H1 (cell line): ENCODE measurements around the gene GNAI2.

Experiments
- BACH1 ChIP-seq: IDR thresholded peaks from 2 replicates; pipeline ENCODE4 v1.6.1; 2012; ENCODE audit warnings: low read length, improper control_type of control experiment
- CBX5 ChIP-seq: fragments of 300-800, 300-1000 bp; sonication (generic); IDR thresholded peaks from 2 replicates; pipeline ENCODE4 v1.7.1; 2016; ENCODE audit warnings: antibody characterized with exemption, low read length, low read depth
- CHD1 ChIP-seq: IDR thresholded peaks from 2 replicates; pipeline ENCODE4 v1.6.1; 2012; ENCODE audit warnings: low read depth, low read length, improper control_type of control experiment
- GTF2F1 ChIP-seq: IDR thresholded peaks from 2 replicates; pipeline ENCODE4 v1.6.1; 2012; ENCODE audit warnings: low read depth, low read length, improper control_type of control experiment, borderline replicate concordance
- MAFK ChIP-seq: IDR thresholded peaks from 2 replicates; pipeline ENCODE4 v1.6.1; 2012; ENCODE audit warnings: low read depth, mild to moderate bottlenecking, improper control_type of control experiment, low read length
- MAX ChIP-seq: IDR thresholded peaks from 2 replicates; pipeline ENCODE4 v1.6.1; 2012; ENCODE audit warnings: inconsistent platforms
- POLR2A ChIP-seq, 2 experiments: IDR thresholded peaks; 1 replicate in 1 of 2; 2 replicates in 1 of 2; pipeline ENCODE4 v1.6.1; 2011; ENCODE audit warnings: low read depth in 2 of 2, low read length in 2 of 2, mild to moderate bottlenecking in 2 of 2; ENCODE audit errors: control extremely low read depth in 1 of 2
- POLR2AphosphoS5 ChIP-seq: IDR thresholded peaks from 2 replicates; pipeline ENCODE4 v1.6.1; 2011; ENCODE audit warnings: low read depth, low read length
- RAD21 ChIP-seq, 2 experiments: IDR thresholded peaks in 1 of 2; conservative IDR thresholded peaks in 1 of 2; 2 replicates each; pipeline ENCODE4 v1.6.1; 2011; ENCODE audit warnings: low read depth in 2 of 2, low read length in 2 of 2, improper control_type of control experiment in 1 of 2, inconsistent platforms in 1 of 2, mild to moderate bottlenecking in 1 of 2, moderate library complexity in 1 of 2
- TAF7 ChIP-seq: optimal IDR thresholded peaks from 2 replicates; pipeline ENCODE3; 2011; ENCODE audit warnings: low read depth, mild to moderate bottlenecking, inconsistent platforms, low read length, moderate library complexity, borderline replicate concordance
- TBP ChIP-seq: IDR thresholded peaks from 2 replicates; pipeline ENCODE4 v1.6.1; 2011; ENCODE audit warnings: low read depth, low read length, improper control_type of control experiment
- YY1 ChIP-seq: IDR thresholded peaks from 2 replicates; pipeline ENCODE4 v1.6.1; 2011; ENCODE audit warnings: low read depth, mild to moderate bottlenecking, low read length
- TF ChIP-seq, protein P1 (sequence below), 3 experiments: IDR thresholded peaks; 1 replicate in 2 of 3; 2 replicates in 1 of 3; pipeline versions ENCODE4 v1.5.1 to v1.6.1; 2011; ENCODE audit warnings: low read length in 3 of 3, mild to moderate bottlenecking in 3 of 3, inconsistent platforms in 2 of 3, low read depth in 1 of 3, moderate library complexity in 1 of 3; ENCODE audit not compliant: insufficient read depth in 1 of 3; ENCODE audit errors: control extremely low read depth in 1 of 3

DNA sequence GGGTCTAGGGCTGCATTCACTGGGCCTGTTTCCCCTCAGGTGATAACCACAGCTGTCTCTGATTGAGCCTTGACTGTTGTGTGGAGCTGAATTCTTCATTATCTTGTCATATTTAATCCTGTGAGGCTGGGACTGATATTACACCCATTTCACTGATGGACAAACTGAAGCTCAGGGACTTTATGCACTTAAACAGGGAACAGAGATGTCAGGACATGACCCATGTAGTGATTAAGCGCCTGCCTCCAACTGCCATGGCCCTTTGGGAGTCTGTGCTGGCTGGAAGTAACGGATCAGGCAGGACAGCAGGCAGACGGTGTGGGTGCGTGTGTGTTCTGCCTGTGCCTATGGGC, 7.5 kb downstream of the GNAI2 start:
- TF ChIP-seq POLR2A (IDR thresholded peaks at IDR 0.05; ENCODE audit: control extremely low read depth in 1 of 2, low read depth in 2 of 2, low read length in 2 of 2) (no peak), TBP (no peak), RAD21 (IDR thresholded peaks at IDR 0.05 in 1 of 2, conservative IDR thresholded peaks at IDR 0.05 in 1 of 2; ENCODE audit: low read depth in 2 of 2, low read length in 2 of 2) (no peak), MAFK (no peak), TAF7 (no peak), CHD1 (no peak), POLR2AphosphoS5 (no peak), GTF2F1 (no peak), BACH1 (no peak), MAX (no peak), YY1 (no peak), CBX5 (no peak)
- TF ChIP-seq, protein P1, sequence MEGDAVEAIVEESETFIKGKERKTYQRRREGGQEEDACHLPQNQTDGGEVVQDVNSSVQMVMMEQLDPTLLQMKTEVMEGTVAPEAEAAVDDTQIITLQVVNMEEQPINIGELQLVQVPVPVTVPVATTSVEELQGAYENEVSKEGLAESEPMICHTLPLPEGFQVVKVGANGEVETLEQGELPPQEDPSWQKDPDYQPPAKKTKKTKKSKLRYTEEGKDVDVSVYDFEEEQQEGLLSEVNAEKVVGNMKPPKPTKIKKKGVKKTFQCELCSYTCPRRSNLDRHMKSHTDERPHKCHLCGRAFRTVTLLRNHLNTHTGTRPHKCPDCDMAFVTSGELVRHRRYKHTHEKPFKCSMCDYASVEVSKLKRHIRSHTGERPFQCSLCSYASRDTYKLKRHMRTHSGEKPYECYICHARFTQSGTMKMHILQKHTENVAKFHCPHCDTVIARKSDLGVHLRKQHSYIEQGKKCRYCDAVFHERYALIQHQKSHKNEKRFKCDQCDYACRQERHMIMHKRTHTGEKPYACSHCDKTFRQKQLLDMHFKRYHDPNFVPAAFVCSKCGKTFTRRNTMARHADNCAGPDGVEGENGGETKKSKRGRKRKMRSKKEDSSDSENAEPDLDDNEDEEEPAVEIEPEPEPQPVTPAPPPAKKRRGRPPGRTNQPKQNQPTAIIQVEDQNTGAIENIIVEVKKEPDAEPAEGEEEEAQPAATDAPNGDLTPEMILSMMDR (IDR thresholded peaks at IDR 0.05; ENCODE audit: control extremely low read depth in 1 of 3, insufficient read depth in 1 of 3, low read depth in 1 of 3, low read length in 3 of 3): no peak
